ENCODE measurements around the gene SOX12. TPM values are rescaled to one million over a fixed set of nuclear protein-coding genes. Genes with fewer than 3 reads are reported as not detected.

Gene SOX12
- total and polyA plus RNA-seq, 8 donors, result 2.9 to 8.8 (median 5.4) TPM

DNA sequence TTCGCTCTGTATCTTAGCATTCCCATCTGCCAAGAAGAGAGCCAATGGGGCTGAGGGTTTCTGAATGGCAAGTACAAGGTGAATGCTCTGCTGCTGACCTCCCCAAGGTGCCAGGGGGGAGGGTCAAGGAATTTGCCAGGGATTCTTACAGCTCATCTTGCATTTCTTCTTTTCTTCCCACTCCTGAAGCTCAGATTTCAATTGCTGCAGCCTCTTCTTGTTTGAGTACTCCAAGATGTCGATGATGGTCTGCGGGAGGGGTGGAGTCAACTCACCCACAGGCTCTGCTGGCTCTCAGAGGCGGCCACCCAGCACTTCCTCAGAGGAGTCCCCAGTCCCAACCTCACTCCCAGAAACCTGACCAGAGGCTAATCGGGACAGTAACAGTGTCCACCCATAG, 47.2 kb upstream of the SOX12 start:
- H3K27ac ChIP-seq, result no peak overlapping the region
- no peaks in the 10 kb centered on the region for H3K4me1 ChIP-seq
- no peaks in the 10 kb centered on the region for H3K27me3 ChIP-seq
- DNase-seq (no peak), FAIRE-seq (no peak), ATAC-seq (no peak)
- intact Hi-C loops (cut with DNase I), result no loop called here
- H3K4me3 ChIP-seq, result no peak overlapping the region
- H3K9me3 ChIP-seq, result no peaks in the 10 kb centered on the region
- H3K36me3 ChIP-seq, result no peaks in the 10 kb centered on the region
- TF ChIP-seq CTCF (IDR thresholded peaks at IDR 0.05), result no peak
- 94 to 97% methylated on average over 5 of the region's 5 CpGs for WGBS, 2 donors

DNA sequence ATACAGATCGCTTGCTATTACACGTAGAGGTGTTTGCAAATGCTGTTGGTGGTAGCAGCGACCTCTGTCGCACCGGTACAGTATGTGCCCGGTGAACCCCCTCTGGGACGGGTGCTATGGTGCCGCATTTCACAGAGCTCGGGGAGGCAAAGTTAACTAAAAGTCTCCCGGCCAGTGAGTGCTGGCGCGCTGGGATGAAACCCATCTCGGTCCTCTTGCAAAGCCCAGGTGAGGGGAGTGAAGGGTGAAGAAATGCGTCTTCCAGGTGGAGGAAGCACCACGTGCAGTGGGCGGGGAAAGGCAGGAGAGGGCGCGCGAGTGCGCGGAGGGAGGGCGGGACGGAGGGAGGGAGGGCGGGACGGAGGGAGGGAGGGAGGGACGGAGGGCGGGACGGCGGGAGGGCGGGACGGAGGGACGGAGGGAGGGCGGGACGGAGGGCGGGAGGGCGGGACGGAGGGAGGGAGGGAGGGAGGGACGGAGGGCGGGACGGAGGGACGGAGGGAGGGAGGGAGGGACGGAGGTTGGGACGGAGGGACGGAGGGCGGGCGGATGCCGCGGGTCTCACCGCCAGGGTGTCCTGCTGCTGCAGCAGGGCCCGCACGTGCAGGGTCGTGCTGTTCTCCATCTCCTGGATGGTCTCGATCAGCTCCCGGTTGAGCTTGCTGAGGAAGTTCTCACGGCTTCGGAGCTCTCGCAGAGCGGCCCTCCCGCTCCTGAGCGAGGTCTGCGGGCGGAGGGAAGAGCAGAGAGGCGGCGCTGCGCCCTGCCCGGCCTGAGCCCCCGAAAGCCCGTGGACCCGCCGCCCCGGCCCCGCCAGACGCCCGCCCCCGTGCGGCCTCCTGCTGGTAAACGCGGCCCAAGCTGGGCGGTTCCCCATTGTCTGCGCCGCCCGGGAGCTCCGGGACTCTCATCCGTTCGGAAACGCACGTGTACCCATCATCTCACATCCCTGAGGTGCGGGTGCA, 46.5 kb upstream of the SOX12 start:
- FAIRE-seq, result no peak
- ATAC-seq, result peak in 3 of 4 donors; percentile 16 to 63 (median 24)
- Histone ChIP-seq H3K4me3 (no peak overlapping the region), H3K9me3 (no peaks in the 10 kb centered on the region), H3K27ac (no peak overlapping the region), H3K4me1 (no peaks in the 10 kb centered on the region), H3K27me3 (no peaks in the 10 kb centered on the region), H3K36me3 (no peaks in the 10 kb centered on the region)
- intact Hi-C loops (cut with DNase I), result no loop called here
- DNase-seq, result no peak
- WGBS, 2 donors, result 89% methylated on average over 57 to 76 of the region's 88 CpGs
- no peak for TF ChIP-seq CTCF (IDR thresholded peaks at IDR 0.05)

- TF ChIP-seq CTCF (IDR thresholded peaks at IDR 0.05), result no peak
- 57 to 67% methylated on average over 3 of the region's 3 CpGs for WGBS, 2 donors
- Histone ChIP-seq H3K4me1 (peaks cover 0 to under 1% (median 0%) of the 10 kb centered on the region in 3 donors), H3K36me3 (no peaks in the 10 kb centered on the region), H3K9me3 (no peaks in the 10 kb centered on the region), H3K27me3 (no peaks in the 10 kb centered on the region), H3K4me3 (no peak overlapping the region), H3K27ac (no peak overlapping the region)
- no peak for ATAC-seq
- no peak for DNase-seq
- FAIRE-seq, result no peak
- intact Hi-C loops (cut with DNase I), result no loop called here
Measured at GRCh38 chr20:284172-284571, 41.2 kb upstream of the SOX12 start.

GRCh38 chr20:286508-286907, 38.8 kb upstream of the SOX12 start:
- Histone ChIP-seq H3K27me3 (no peaks in the 10 kb centered on the region), H3K36me3 (no peaks in the 10 kb centered on the region), H3K4me1 (peaks cover 0 to 6% (median 0%) of the 10 kb centered on the region in 3 donors), H3K27ac (no peak overlapping the region), H3K4me3 (no peak overlapping the region), H3K9me3 (no peaks in the 10 kb centered on the region)
- DNase-seq (no peak), ATAC-seq (no peak), FAIRE-seq (no peak)
- WGBS, 2 donors, result 59 to 67% methylated on average over 2 of the region's 2 CpGs
- intact Hi-C loops (cut with DNase I), result no loop called here
- TF ChIP-seq CTCF (IDR thresholded peaks at IDR 0.05), result no peak

Measured in pancreas (tissue), 10 donors.